Activated T-cell treated with anti-CD3 and anti-CD28 coated beads for 1 hour (primary cell): ENCODE measurements around the gene RAPGEF3.
A peak's percentile ranks its signal among the peaks of the same experiment; 100 is the strongest.

Source experiments
- DNase-seq: peaks from one replicate; pipeline ENCODE4 v3.0.0-alpha.2; 2020; ENCODE audit warnings: low read depth

RAPGEF3 gene

DNA sequence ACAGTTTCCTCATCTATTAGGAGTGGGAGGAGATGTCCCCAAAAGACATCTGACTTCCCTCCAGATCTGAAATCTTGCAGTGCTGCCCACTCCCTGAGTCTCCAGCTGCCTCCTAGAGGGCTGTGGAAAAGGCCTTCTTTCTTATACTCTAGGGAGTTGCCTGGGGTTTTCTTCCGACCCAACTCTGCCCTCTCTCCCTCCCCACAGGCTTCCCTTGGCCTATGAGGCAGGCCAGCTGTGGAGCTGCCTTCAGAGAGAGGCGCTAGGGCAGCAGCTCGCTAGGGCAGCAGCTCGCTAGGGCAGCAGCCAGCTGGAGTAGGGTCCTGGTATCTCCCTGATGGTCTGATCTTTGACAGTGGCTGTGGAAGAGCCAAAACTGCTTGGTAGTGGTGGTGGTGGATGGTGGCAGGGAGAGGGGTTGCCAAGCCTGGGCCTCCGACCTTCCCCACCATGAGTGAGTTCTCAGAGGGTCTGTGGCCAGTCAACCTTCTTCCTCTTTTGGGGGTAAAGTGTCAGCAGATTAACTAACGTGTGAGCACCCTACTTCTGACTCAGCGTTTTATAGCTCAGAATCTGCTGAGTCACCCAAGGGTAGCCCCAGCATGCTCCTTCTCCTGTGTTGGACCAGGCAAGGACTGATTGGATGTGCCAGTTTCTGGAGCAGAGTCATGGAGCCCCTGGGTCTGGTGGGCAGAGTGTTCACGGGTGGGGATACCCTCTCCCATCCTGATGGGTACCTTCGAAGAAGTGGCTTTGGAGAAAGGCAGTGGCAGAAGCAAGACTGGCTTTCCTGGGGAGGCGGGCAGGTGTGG is 16.6 kb upstream of the RAPGEF3 start:
- DNase-seq = no peak

- DNase-seq = no peak
Observed at GRCh38 chr12:47774663-47775062, 16.0 kb upstream of the RAPGEF3 start.

DNA sequence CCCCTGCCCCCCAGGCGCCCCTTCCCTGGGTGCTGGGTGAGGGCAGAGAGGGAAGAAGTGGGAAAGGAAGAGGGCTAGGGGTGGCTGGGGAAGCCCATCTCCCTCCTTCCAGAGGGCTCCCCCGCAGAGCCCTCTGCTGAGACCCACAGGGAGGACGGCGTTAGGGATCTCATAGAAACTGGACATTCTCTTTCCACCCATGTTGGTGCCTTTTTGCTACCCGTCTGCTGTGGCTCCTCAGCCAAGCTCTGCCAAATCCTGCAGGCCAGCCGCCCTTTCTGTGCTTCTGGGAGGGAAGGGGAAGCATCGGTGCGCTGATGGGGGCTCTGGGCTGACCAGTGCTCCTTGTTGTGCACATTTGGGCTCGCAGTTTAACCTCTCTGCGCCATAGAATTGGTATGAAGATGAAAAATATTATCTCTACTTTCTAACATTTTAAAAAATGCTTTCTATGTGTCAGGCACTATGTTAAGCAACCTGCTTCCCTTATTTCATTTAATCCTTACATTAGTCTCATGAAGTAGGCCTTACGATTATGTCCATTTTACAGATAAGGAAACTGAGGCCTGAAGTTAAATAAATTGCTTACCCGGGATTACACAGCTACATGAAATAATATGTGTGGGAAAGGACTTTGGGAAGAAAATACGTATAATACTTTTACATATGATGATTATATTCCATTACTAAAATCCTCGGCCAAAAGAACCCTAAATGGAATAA is 15.3 kb upstream of the RAPGEF3 start:
- no peak for DNase-seq

DNA sequence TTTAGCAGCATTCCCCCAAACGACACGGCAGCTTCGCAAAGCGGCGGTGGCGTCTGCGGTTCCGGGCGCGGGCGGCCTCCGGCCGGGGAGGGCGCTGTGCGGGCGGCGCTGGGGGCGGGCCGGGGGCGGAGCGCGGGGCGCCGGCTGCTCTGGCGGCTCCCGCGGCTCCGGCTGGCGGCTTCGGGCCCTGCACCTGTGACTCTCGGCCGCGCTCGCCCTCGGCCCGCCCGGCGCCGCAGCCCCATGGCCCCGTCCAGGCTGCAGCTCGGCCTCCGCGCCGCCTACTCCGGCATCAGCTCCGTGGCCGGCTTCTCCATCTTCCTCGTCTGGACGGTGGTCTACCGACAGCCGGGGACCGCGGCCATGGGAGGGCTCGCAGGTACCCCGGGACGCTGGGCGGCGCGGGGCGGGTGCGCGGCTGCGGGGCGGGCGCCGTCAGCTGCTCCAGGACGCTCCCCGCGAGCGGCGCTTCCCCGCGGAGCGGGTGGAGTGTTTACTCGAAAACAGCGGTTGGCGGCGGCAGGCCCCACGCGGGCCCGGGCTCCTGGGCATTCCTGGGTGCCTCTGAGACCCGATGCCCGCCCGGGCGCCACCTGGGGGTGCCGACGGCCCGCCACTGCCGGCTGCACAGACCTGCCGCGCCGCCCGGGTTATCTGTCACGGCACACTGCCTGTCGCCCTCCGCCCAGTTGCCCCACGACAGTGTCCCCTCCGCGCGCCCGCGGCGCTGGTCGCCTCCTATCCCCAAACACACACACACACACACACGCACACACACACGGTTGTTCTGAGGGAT is 14.6 kb upstream of the RAPGEF3 start, which contains the start of gene SLC48A1:
Gene SLC48A1 (plus strand): TSS at position 177 of the 796 bp plus-strand sequence. CDS start 67 bp downstream, at position 244.
- DNase-seq = peak; percentile 62

- DNase-seq = no peak
Observed at GRCh38 chr12:47772738-47773061, 14.0 kb upstream of the RAPGEF3 start.

GRCh38 chr12:47772094-47772660 is 13.5 kb upstream of the RAPGEF3 start:
- no peak for DNase-seq

GRCh38 chr12:47771304-47771703 is 12.6 kb upstream of the RAPGEF3 start:
- no peak for DNase-seq

DNA sequence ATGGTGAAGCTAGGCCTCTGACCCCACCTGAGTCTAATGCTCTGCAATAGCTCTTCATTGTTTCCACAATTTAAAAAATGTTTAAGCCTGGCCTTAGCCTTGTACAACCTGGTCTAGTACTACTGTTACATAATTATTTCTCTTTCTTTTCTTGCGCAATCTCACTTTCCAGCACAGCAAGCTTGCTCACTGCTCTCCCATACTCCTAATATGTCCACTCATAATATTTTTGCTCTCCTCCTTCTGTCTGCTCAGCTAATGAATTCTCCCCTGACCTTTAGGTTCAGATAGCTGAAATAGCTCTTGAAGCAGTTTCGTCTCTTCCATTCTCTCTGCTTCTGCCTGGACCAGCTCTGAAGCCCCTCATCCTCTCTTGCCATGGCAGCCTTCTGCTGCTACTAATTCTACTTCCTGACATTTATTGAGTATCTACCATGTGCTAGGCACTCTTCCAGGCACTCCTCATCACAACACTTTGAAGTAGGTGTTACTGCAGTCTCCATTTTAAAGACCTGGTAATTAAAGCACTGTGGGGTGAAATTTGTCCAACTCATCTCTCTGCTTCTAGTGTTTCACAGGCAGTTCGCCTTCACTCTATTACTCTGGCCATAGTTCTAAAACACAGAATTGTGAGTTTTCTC is 11.5 kb upstream of the RAPGEF3 start:
- DNase-seq = no peak

- no peak for DNase-seq
Observed at GRCh38 chr12:47769234-47770085, 10.8 kb upstream of the RAPGEF3 start.

DNA sequence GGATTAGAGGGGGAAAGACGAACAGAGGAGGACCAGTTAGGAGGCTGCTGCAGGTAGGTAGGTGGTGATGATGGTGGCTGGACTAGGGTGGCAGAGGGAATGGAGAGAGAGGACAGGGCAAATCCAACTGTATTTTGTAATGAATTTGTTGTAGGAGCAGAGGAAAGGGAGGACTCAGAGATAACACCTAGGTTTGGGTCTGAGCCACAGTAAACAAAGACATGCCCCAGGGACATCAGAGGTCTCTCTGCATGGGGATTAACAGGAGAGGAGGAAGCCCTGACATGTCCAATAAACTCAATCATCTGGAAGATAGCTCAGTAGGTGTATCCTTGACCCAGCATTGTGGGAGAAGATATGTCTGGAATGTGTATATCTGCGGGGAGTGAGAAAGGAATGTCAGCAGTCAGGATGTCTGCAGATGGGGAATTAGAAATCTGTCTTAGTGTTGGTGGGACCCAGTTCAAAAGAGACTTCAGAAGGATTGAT is 9.7 kb upstream of the RAPGEF3 start:
- DNase-seq = no peak

DNA sequence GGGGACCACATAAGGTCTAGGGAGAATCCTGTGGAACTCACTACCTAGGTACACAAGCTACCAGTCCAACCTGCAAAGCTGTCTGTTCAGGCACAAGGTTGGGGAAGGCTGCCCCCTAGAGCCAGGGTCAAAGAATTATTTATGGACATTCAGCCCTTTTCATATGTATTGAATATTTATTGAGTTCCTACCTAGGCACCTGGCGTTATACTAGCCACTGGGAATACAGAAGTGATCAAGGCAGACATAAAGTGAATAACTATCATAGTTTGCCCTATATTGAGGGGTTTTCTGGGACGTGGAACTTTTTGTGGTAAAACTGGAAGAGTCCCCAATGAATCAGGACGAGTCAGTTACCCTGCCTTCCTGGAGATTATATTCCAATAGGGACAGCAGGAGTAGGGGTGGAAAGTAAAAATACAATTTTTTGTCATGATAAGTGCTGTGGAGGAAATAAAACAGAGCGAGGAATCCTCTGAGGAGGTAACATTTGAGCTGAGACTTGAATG is 8.6 kb upstream of the RAPGEF3 start:
- DNase-seq = peak; percentile 69

DNA sequence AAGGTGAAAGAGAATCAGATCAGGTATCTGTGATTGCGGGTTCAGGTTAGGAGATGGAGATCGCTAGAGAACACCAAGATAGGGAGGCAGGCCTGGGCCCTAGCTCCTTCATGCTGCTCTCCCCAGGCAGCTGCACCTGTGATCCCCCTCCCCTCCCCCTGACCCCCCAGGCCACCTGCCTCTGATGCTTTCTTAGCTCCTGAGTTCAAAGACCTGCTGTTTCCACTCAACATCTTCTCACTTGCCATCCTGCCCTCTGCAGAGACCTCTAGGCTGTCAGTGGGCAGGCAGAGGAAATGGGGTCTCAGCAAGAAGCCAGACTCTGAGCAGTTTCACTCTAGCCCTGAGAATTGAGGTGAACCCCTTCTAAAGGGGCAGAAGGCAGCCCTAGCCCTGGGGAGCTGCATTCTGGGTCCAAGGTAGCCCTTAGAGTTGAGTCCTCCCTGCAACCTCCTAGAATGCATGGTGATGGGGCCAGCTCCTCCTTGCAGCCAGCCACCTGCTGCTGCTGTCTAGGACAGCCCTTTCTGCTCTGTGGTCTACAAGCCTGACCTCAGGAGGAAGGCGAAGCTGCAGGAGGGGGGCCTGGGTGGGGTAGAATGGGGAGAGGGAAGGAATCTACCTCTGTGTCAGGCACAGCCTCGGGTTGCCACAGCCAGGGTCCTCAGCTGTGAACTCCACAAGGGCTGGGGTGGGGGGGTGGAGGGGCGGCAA is 8.0 kb upstream of the RAPGEF3 start:
- no peak for DNase-seq

DNA sequence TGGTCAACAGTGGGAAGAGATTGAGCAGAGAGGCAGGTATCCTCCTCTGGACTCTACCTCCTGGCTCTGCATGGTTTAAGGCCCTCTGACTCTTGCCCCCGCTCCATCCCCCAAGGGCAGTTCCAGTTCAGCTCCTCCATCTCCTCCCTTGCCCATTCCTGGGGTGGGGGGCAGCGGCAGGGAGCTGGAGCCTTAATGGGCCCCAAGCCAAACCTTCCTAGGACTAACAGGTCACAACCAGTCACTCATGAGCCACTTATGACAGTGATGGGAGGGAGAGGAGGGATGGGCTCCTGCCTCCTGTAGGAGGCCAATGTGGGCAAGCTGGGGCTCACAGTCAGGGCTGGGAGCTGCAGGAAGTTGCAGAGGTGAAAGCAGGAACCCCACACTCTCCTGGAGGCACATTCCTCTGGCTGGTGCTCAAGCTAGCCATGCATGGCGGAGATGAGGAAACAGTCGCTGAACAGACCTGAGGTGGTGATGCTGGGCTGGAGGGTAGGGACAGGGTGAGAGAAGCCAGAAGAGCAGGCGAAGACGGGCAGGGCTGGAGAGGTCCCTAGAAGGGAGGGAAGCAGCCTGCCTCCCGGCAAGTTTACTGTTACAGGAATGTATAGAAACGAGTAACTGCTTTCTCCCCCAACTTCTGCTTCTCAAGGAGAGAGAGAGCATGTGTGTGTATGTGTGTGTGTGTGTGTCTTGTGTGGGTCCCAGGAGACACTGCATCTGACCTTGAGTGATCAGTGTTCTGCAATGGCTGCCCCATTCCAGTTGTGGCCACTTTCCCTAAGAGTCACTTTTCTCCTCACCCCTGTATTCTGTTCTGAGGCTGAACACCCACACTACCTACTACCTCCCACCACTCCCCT is 5.0 kb upstream of the RAPGEF3 start:
- DNase-seq = no peak

DNA sequence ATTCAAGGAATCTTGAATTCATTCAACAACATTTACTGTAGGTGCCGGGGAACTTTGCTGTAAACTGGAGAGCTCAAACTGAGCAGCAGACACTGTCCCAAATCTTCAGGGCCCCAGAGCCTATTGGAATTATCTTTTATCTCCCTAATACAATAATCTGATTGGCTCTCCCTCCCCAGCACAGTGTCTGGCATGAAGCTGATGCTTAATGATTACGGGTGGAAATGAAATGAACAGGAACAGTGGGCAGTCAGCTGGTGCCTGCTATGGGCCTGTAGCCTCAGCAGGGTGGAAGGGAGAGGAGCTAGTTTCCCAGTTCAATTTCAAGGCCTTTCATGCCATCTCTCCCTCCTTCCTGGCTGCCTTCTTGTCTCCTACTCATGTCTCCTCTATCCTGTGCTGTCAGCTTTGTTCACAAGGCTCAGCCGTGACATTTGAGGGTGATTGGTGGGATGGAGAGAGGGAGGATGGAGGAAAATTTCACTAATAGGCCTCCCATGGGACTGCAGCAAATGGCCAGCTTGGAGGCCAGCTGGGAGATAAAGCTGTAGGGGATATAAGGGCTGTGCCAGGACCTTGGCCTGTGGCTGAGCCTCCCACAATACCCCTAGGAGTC is 4.3 kb upstream of the RAPGEF3 start:
- DNase-seq = no peak

DNA sequence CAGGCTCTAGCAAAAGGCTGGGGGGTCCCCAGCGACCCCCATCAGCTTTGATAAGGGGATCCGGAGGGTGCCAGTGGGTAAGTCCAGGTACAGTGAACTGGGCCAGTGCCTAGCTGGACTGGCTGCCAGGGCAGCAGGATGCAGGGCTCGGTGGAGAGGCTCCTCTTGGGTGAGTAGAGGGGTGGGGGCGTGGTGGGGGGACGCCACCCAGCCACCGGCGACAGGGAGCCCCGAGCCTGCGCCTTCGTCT is 171 bp downstream of the RAPGEF3 start:
- no peak for DNase-seq

DNA sequence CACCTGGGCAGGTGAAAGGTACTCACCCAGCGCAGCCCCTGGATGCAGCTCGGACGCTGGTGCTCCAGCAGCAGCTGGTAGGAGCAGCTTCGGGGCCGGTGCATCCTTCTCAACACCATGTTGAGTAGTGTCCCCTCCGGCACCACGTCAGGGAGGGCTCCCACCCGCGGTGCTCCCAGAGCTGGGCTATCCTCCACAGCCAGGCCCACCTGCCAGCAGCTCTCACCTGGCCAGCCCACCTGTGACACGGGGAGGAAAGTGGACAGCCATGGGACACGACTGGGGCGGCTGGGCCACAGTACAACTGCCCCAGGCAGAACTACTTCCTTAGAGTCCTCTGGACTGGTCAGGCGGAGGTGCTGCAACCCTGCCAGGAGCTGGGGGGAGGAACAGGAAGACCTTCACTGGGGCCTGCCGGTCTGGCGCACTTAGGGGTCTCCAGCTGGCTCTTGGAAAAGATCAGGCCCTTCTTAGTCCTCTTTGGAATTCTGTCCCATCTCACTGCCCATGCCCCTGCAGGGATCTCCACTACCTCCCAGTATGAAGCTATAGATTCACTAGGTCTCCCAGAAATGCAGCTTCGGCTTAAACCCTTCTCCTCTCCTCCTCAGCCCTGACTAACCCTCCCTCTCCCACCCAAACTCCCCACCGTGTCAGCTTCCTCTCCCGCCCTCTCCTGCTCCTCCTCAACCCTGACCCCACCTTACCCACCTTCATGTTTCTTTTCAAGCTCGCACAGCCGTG is 668 bp downstream of the RAPGEF3 start:
- no peak for DNase-seq

DNA sequence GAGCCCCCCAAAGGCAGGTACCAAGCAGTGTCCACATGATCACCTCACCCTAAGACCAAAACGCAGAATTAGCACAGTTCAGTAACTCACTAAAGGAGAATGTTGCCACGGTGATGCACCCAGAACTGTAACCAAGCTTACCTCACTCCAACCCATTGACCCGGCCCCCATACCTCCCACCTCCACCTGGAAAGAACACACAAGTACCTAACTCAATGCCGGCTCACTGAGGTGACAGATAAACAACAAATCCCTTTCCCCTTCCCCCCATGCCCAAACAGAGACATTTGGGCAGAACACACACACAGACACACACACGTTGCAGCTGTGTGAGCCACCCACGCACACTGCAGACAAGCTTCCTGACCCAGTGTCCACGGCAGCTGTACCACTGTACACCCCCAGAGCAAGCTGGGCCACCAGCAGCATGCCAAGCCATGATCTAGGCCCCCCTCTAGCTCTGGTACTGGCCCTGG is 1.3 kb downstream of the RAPGEF3 start:
- no peak for DNase-seq
